NCI-H345 (cell line): Measurements from ENCODE around the gene IFT20.
"Not testable (repeated sequence)": the region's sequence is repeated elsewhere in the genome, so short reads cannot be mapped to it uniquely, and the experiment has no call there.

Source experiments
- DNase-seq: peaks from one replicate; lab custom pipeline; 2025; lab: John Stamatoyannopoulos, UW

Gene IFT20

GRCh38 chr17:28364665-28365363, 29.5 kb upstream of the IFT20 start, which contains the start of gene SEBOX:
SEBOX (minus strand) TSS chr17:28365199; CDS start chr17:28365151, 48 bp downstream.
- DNase-seq, result no peak

DNA sequence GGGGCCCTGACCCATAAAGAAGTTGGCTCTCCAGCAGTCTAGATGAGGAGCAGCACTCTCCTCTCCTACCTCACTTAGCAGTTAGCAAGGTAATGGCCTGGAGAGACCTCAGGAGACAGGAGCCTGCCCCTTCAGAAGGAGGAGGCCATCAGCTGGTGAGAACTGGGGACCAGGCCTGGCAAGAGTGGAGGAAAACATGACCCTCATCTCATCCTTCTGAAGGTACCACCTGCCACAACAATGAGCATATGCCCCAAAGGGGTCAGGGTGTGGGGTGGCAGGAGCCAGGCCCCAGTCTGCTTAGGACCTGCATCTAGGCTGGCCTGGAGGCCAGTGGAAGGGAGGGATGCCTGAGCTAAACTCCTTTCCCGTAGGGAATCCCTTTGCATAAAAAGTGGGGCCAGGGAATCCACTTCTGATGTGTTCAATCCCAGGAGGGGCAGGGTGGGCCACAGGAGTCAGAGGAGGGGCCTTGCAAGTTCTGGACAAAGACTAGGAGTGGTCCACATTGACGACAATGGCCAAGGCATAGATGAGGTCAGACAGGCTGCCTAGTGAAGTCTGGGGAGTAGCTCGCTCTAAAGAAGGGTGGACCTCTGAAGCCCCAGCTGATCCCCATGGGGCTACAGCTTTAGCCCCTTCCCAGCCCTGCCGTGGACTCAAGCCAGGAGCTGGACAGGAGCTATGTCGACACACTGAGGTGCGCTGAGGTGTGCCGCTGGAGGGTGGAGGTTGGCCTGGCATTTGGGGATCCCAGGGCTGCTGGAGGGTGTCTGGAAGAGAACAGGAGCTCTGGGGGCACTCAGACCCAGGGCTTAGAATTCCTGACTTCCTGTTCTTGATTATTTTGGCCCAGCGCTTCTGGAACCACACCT, 28.7 kb upstream of the IFT20 start:
- DNase-seq, result no peak

DNA sequence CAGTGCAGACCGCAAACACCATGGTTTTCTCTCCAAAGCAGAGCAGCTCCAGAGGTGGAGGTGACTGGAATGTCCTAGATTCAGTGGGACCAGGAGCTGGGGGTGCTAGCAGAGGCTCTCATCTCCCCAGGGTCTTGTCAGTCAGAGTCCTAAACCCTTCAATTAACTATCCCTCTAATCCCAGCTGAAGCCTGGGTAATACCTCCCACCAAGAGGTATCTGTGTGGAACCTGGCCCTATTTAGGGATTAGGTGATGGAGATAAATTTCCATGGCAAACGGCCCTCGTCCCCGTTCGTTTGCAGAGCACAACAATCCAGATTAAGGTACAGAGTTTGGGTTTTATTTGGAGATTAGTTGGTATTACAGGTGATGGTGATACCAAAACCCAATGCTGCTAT, 27.9 kb upstream of the IFT20 start:
- no peak for DNase-seq

- DNase-seq, result no peak
These were observed 22.6 kb upstream of the IFT20 start for GRCh38 chr17:28357901-28358197.

GRCh38 chr17:28357061-28357900, 22.0 kb upstream of the IFT20 start, which contains the start of gene POLDIP2:
POLDIP2 (minus strand) TSS chr17:28357527; CDS start chr17:28357448, 79 bp downstream.
- peak; percentile 96 for DNase-seq

GRCh38 chr17:28350271-28350670, 15.0 kb upstream of the IFT20 start:
- no peak for DNase-seq

GRCh38 chr17:28348979-28349378, 13.7 kb upstream of the IFT20 start:
- no peak for DNase-seq

GRCh38 chr17:28347261-28347891, 12.1 kb upstream of the IFT20 start:
- no peak for DNase-seq

GRCh38 chr17:28346746-28347246, 11.5 kb upstream of the IFT20 start:
- DNase-seq, result no peak

DNA sequence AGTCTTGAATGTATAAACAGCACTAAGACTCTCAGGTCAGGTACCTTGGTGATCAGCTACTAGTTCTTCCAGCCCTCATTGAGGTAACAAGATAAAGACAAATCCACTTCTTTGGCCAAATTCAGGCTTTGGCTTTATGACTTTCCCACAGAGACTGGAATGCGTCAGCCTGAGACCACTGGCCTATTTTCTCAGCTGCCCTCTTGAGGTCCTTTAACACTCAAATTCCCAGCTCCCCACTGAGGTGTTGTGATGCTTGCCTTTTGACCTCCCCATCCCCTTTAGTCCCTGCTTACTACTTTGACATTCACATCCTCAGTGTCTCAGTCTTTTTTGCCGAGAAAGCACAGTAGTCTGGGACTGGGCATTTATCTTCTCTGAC, 10.9 kb upstream of the IFT20 start:
- no peak for DNase-seq

DNA sequence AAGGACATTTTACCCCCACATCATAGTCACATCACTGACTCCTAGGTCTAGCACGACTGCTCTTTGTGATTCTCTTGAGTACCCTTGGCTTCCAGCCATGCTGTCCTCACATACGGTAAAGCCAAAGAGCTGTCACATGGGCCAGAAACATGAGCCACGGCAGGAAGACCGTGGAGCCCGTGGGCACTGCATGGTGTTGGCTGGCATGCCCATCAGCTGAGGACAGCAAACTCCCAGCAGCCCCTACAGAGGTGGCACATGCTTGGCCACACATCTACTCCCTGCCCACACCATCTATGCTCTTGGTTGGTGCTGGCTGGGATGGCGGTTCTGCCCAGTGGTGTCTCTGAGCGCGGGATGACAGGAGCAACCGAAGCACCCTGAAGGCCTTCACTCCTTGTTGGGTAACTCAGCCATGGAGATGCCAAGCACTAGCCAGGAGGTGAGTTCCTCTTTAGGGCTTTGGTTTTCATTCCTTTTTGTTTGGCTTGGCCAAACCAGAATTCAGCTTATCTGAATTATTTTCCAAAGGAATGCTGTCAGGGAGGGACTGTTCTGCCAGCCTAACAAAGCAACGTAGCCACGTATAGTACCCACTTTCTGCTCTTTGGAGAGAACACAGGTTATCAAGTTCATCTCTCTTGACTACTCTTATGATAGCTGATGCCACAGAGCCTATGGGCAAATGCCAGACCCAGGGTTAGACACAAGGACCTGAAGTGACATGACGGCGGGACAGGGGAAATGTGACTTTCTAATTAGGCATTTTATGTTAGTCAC, 10.3 kb upstream of the IFT20 start:
- DNase-seq, result peak; percentile 12

DNA sequence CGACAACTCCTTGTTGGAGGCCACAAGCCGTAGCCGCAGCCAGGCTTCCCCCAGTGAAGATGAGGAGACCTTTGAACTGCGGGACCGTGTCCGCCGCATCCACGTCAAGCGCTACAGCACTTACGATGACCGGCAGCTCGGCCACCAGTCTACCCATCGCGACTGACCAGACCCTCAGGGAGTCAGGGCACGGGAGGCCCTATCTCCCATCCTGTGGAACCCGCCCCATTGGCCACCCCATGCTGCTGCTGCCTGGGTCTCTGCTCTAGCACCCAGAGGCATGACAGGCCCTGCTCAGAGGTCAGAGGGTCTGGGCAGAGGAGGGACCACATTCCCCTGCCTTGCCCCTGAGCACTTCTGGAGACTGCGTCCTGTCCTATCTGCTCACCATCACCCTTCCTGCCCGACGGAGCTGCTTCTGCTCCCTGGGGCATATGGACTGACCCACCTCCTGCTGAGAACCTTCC, 9.2 kb upstream of the IFT20 start:
- no peak for DNase-seq

- DNase-seq, result no peak
These were observed 8.7 kb upstream of the IFT20 start for GRCh38 chr17:28344011-28344410.

DNA sequence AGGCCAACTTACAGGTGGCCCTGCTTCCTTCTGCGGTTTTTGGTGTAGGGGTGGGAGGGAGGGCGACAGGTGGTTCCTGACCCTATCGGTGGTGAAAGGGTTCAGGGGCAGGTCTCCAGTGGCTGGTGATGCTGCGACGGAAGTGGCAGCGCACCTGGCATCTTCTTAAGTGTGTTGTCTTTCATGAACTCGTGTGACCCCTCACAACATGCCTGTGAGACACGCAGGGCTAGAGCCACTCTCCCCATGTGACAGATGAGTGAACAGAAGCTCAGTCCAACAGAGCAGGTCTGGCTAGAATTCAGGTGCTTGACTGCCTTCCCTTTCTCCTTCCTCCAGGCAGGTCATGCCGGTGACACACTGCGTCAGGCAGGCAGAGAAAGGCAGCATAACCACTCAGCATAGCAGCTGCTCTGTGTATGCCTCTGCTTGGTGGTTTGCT, 8.2 kb upstream of the IFT20 start:
- DNase-seq, result no peak

GRCh38 chr17:28342313-28342712, 7.0 kb upstream of the IFT20 start:
- no peak for DNase-seq

DNA sequence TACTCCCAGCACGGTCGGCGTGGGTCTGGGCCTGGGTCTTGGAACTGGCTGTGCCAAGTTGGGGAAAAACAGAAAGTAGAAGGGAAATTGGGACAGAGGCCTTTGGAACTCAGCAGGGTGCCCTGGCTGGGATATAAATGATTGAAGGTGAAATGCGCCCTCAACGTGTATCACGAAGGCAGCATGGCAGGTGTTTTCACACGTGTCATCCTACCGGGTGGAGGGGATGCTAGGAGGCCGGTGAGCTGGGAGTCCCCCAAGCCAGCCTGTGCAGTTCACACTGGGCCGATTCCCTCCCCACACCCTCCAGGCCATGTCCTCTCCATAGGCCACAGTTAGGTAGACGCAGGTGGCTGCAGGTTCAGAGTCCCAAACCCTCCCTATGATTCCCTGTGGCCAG, 6.2 kb upstream of the IFT20 start:
- DNase-seq, result no peak

DNA sequence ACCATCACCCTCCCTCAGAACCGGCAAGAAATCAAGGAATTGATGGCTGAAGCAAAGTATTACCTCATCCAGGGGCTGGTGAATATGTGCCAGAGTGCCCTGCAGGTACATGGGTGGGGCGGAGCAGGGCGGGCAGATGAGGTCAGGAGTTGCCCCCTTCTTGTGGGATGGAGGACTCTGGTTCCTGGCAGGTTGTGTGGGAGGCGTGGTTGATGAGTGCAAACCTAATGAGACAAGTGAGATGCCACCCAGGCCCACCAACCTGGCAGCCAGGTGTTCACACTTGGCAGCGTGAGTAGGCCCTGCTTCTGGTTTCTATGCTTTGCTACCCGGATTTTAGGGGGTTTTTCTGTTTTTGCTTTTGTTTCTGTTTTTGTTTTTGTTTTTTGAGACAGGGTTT, 5.1 kb upstream of the IFT20 start:
- DNase-seq, result no peak

DNA sequence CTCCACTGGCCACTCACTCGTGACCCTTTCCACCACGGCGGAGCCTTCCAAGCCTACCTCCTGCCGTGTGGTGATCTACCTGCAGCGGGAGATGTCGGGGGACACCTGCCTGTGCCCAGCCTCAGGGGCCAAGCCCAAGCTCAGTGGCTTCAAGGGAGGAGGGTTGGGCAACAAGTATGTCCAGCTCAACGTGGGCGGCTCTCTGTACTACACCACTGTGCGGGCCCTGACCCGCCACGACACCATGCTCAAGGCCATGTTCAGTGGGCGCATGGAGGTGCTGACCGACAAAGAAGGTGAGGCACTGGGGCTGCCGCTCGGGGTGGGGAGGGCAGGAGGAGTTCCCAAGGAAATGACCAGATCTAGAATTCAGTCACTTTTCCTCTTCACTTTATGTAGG, 4.2 kb upstream of the IFT20 start:
- no peak for DNase-seq

DNA sequence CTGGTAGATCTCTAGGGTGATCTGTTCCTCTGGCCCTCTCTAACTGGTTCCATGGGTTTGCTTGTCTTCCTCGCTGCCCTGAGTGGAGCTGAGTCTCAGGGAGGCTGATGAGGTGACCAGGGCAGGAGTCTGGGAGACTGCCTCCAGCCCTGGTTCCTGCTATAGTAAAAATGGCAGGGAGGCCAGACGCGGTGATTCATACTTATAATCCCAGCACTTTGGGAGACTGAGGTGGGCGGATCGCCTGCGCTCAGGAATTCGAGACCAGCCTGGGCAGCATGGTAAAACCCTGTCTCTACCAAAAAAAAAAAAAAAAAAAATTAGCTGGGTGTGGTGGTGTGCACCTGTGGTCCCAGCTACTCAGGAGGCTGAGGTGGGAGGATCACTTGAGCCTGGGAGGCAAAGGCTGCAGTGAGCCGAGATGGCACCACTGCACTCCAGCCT, 3.5 kb upstream of the IFT20 start:
- not testable (repeated sequence) for DNase-seq

- DNase-seq, result no peak
These were observed 2.9 kb upstream of the IFT20 start for GRCh38 chr17:28338056-28338768.
